Fibroblast of upper back skin (primary cell): ENCODE measurements around the gene OBP2B.
A peak's percentile ranks its signal among the peaks of the same experiment; 100 is the strongest.
"Not testable (repeated sequence)": the region's sequence is repeated elsewhere in the genome, so short reads cannot be mapped to it uniquely, and the experiment has no call there.

ENCODE experiments used
- DNase-seq: peaks from one replicate; pipeline ENCODE4 v3.0.0-alpha.2; 2013

Gene OBP2B

GRCh38 chr9:133200631-133201030 lies 8.4 kb downstream of the OBP2B start:
- DNase-seq, result no peak

GRCh38 chr9:133199648-133200321 lies 9.3 kb downstream of the OBP2B start:
- peak; percentile 2 for DNase-seq

- no peak for DNase-seq
These were observed 14.0 kb downstream of the OBP2B start for GRCh38 chr9:133195029-133195428.

GRCh38 chr9:133194597-133194996 lies 14.5 kb downstream of the OBP2B start:
- DNase-seq, result no peak

- DNase-seq, result no peak
These were observed 17.1 kb downstream of the OBP2B start for GRCh38 chr9:133191989-133192388.

- DNase-seq, result no peak
These were observed 19.2 kb downstream of the OBP2B start for GRCh38 chr9:133189826-133190225.

GRCh38 chr9:133188843-133189180 lies 20.2 kb downstream of the OBP2B start:
- no peak for DNase-seq

- no peak for DNase-seq
These were observed 20.8 kb downstream of the OBP2B start for GRCh38 chr9:133188006-133188842.

GRCh38 chr9:133187561-133188005 lies 21.5 kb downstream of the OBP2B start:
- no peak for DNase-seq

GRCh38 chr9:133186736-133187135 lies 22.3 kb downstream of the OBP2B start:
- DNase-seq, result no peak

GRCh38 chr9:133184971-133185370 lies 24.1 kb downstream of the OBP2B start:
- DNase-seq, result peak; percentile 78

- no peak for DNase-seq
These were observed 26.9 kb downstream of the OBP2B start for GRCh38 chr9:133182151-133182550.

- DNase-seq, result no peak
These were observed 27.5 kb downstream of the OBP2B start for GRCh38 chr9:133181561-133181960.

- no peak for DNase-seq
These were observed 28.1 kb downstream of the OBP2B start for GRCh38 chr9:133180953-133181352.

- DNase-seq, result no peak
These were observed 36.0 kb downstream of the OBP2B start for GRCh38 chr9:133173056-133173455.

GRCh38 chr9:133171161-133171961 lies 37.7 kb downstream of the OBP2B start:
- DNase-seq, result no peak

GRCh38 chr9:133170716-133171115 lies 38.3 kb downstream of the OBP2B start:
- no peak for DNase-seq

- not testable (repeated sequence) for DNase-seq
These were observed 39.4 kb downstream of the OBP2B start for GRCh38 chr9:133169687-133170086.

- DNase-seq, result no peak
These were observed 39.9 kb downstream of the OBP2B start for GRCh38 chr9:133169102-133169501.

GRCh38 chr9:133168432-133168831 lies 40.6 kb downstream of the OBP2B start:
- DNase-seq, result no peak

- no peak for DNase-seq
These were observed 41.3 kb downstream of the OBP2B start for GRCh38 chr9:133167769-133168168.

- no peak for DNase-seq
These were observed 41.8 kb downstream of the OBP2B start for GRCh38 chr9:133167096-133167730.

GRCh38 chr9:133166392-133166791 lies 42.7 kb downstream of the OBP2B start:
- DNase-seq, result no peak
